Breast epithelium (tissue), 3 donors: ENCODE results near the gene HRH3.

Experiments
- POLR2A ChIP-seq: fragments of 450-650 bp; IDR thresholded peaks from one replicate; pipeline ENCODE4 v1.6.1; 2016; ENCODE audit warnings: antibody characterized with exemption, mild to moderate bottlenecking, moderate library complexity
- TF ChIP-seq, protein P1 (sequence below), 3 donors: fragments of 450-650 bp; IDR thresholded peaks; one replicate each; pipeline ENCODE4 v1.5.1; 2016 to 2017; ENCODE audit warnings: antibody characterized with exemption in 3 of 3, mild to moderate bottlenecking in 3 of 3, moderate library complexity in 3 of 3

DNA sequence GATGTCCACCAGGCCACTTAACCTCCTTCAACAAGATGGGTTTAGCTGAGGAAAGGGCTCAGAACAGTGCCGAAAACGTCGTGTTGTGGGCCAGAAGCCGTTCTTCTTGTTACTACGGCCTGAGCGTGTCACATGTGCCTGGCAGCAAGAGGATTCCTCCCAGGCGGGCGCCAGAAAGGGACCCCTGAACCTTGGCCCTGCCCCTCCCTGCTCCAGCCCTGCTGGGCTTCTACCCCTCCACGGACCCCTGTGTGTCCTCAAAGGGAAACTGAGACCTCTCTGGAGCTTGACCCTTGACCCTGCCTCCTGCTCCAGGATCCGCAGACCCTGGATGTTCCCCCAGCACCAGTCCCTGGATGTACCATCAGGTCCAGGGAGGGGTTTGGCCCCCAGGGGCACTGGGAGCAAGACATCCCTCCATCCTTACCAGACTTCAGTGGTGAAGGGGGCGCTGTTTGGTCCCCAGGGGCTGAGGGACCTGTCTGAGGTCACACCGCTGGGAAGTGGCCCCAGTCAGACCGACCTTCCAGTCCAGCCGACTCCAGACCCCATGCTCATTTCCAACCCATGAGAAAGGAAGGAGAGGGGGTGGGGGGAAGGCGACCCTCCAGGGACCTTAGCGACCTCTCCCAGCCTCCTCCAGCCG is 10.1 kb downstream of the HRH3 start:
- TF ChIP-seq POLR2A, result no peak
- TF ChIP-seq, protein P1, sequence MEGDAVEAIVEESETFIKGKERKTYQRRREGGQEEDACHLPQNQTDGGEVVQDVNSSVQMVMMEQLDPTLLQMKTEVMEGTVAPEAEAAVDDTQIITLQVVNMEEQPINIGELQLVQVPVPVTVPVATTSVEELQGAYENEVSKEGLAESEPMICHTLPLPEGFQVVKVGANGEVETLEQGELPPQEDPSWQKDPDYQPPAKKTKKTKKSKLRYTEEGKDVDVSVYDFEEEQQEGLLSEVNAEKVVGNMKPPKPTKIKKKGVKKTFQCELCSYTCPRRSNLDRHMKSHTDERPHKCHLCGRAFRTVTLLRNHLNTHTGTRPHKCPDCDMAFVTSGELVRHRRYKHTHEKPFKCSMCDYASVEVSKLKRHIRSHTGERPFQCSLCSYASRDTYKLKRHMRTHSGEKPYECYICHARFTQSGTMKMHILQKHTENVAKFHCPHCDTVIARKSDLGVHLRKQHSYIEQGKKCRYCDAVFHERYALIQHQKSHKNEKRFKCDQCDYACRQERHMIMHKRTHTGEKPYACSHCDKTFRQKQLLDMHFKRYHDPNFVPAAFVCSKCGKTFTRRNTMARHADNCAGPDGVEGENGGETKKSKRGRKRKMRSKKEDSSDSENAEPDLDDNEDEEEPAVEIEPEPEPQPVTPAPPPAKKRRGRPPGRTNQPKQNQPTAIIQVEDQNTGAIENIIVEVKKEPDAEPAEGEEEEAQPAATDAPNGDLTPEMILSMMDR (IDR thresholded peaks at IDR 0.05), result no peak
